H1 (cell line): ENCODE results near the gene EIF2S1. TPM values are rescaled to one million over a fixed set of nuclear protein-coding genes. Genes with fewer than 3 reads are reported as not detected.

Source experiments
- CTCF ChIA-PET: fragments of 300-600 bp; sonication (Branson Sonifier 250); formaldehyde crosslinking; loops from one replicate; lab custom pipeline; 2021; ENCODE audit not compliant: partially characterized antibody; lab: Charles Lee
- POLR2A ChIA-PET: fragments of 300-600 bp; sonication (Branson Sonifier 250); formaldehyde crosslinking; loops from one replicate; lab custom pipeline; 2021; ENCODE audit warnings: inconsistent platforms; ENCODE audit not compliant: partially characterized antibody; lab: Charles Lee
- DNase-seq, 2 experiments: peaks; one replicate each; pipeline versions ENCODE4 v3.0.0 to v3.0.0-alpha.2; 2010 to 2022; ENCODE audit warnings: low spot score in 2 of 2, low read depth in 1 of 2, mixed read lengths in 1 of 2
- FAIRE-seq: peaks from 2 replicates; lab custom pipeline; 2011; peaks lifted over from hg19 to GRCh38; lab: Jason Lieb, UNC
- H2AFZ ChIP-seq: 2 replicates; pipeline ENCODE4 v1.8.1; 2012; ENCODE audit warnings: low read length, inconsistent platforms
- H2AK5ac ChIP-seq: 2 replicates; pipeline ENCODE4 v1.6.1; 2013; ENCODE audit warnings: low read depth, low read length
- H2BK120ac ChIP-seq: replicated peaks from 2 replicates; pipeline ENCODE3; 2013; ENCODE audit warnings: low read depth, low read length, inconsistent platforms
- H2BK12ac ChIP-seq: 2 replicates; pipeline ENCODE4 v1.6.1; 2013; ENCODE audit warnings: low read depth, low read length
- H2BK15ac ChIP-seq: 2 replicates; pipeline ENCODE4 v1.6.1; 2013; ENCODE audit warnings: low read length
- H2BK20ac ChIP-seq: 2 replicates; pipeline ENCODE4 v1.6.1; 2013; ENCODE audit warnings: low read length
- H2BK5ac ChIP-seq: 2 replicates; pipeline ENCODE4 v1.6.1; 2013; ENCODE audit warnings: low read depth, low read length
- H3K14ac ChIP-seq: 2 replicates; pipeline ENCODE4 v1.6.1; 2013; ENCODE audit warnings: inconsistent platforms; ENCODE audit not compliant: insufficient read length
- H3K18ac ChIP-seq: 2 replicates; pipeline ENCODE4 v1.6.1; 2013; ENCODE audit warnings: low read length; ENCODE audit errors: extremely low read depth
- H3K23ac ChIP-seq: 2 replicates; pipeline ENCODE4 v1.6.1; 2013; ENCODE audit warnings: inconsistent platforms; ENCODE audit not compliant: insufficient read length
- H3K23me2 ChIP-seq: 2 replicates; pipeline ENCODE4 v1.6.1; 2013; ENCODE audit warnings: low read depth, low read length
- H3K27ac ChIP-seq: 2 replicates; pipeline ENCODE4 v1.6.1; 2011; ENCODE audit warnings: low read depth, low read length, inconsistent platforms
- H3K27me3 ChIP-seq, 4 experiments: replicated peaks in 1 of 4; 1 replicate in 1 of 4; 2 replicates in 3 of 4; pipeline versions ENCODE4 v1.6.1 to v1.8.1; 2011 to 2013; ENCODE audit warnings: low read length in 3 of 4, mild to moderate bottlenecking in 3 of 4, inconsistent platforms in 2 of 4, mixed read lengths in 2 of 4, moderate library complexity in 1 of 4; ENCODE audit not compliant: control insufficient read depth in 3 of 4, insufficient read depth in 3 of 4; ENCODE audit errors: extremely low read depth in 1 of 4
- H3K36me3 ChIP-seq, 4 experiments: 2 replicates each; pipeline versions ENCODE4 v1.6.1 to v1.8.1; 2011 to 2013; ENCODE audit warnings: mild to moderate bottlenecking in 4 of 4, low read length in 3 of 4, moderate library complexity in 2 of 4, control low read depth in 1 of 4, inconsistent platforms in 1 of 4; ENCODE audit not compliant: insufficient read depth in 4 of 4, control insufficient read depth in 2 of 4
- H3K4ac ChIP-seq: replicated peaks from 2 replicates; pipeline ENCODE3; 2013; ENCODE audit warnings: low read length, low read depth, mixed read lengths, inconsistent platforms; ENCODE audit not compliant: insufficient read length
- H3K4me1 ChIP-seq, 4 experiments: replicated peaks in 1 of 4; 1 replicate in 1 of 4; 2 replicates in 3 of 4; pipeline versions ENCODE4 v1.6.1 to v1.8.1; 2011 to 2013; ENCODE audit warnings: low read length in 3 of 4, inconsistent platforms in 2 of 4, mixed read lengths in 1 of 4; ENCODE audit not compliant: insufficient read depth in 4 of 4, control insufficient read depth in 3 of 4
- H3K4me2 ChIP-seq, 2 experiments: 2 replicates each; pipeline versions ENCODE4 v1.6.1 to v1.8.1; 2011 to 2013; ENCODE audit warnings: low read depth in 2 of 2, low read length in 2 of 2, control low read depth in 1 of 2, inconsistent platforms in 1 of 2, mild to moderate bottlenecking in 1 of 2; ENCODE audit not compliant: insufficient read depth in 1 of 2
- H3K4me3 ChIP-seq, 4 experiments: fragments of 200-600, 300-600 bp in 1 of 4; sonication (generic), shearing (Covaris generic), sonication (Bioruptor Twin) in 1 of 4; 2 replicates each; pipeline versions ENCODE4 v1.5.1 to v1.8.1; 2011 to 2016; ENCODE audit warnings: low read length in 4 of 4, low read depth in 3 of 4, control low read depth in 2 of 4, inconsistent platforms in 2 of 4, mild to moderate bottlenecking in 2 of 4, mixed read lengths in 1 of 4, moderate library complexity in 1 of 4; ENCODE audit not compliant: insufficient read depth in 2 of 4; ENCODE audit errors: extremely low read depth in 1 of 4
- H3K56ac ChIP-seq: replicated peaks from 2 replicates; pipeline ENCODE3; 2013; ENCODE audit warnings: low read depth, mild to moderate bottlenecking, mixed read lengths, low read length, inconsistent platforms; ENCODE audit not compliant: insufficient read length
- H3K79me1 ChIP-seq: 2 replicates; pipeline ENCODE4 v1.6.1; 2013; ENCODE audit warnings: low read depth, low read length, control low read depth
- H3K79me2 ChIP-seq, 2 experiments: 2 replicates each; pipeline versions ENCODE4 v1.6.1 to v1.8.1; 2012 to 2013; ENCODE audit warnings: low read length in 2 of 2, mild to moderate bottlenecking in 2 of 2, inconsistent platforms in 1 of 2; ENCODE audit not compliant: insufficient read depth in 2 of 2, control insufficient read depth in 1 of 2
- H3K9ac ChIP-seq, 4 experiments: replicated peaks in 1 of 4; 1 replicate in 1 of 4; 2 replicates in 3 of 4; pipeline versions ENCODE4 v1.6.1 to v1.8.1; 2011 to 2013; ENCODE audit warnings: low read depth in 3 of 4, low read length in 3 of 4, control low read depth in 2 of 4, mild to moderate bottlenecking in 2 of 4, moderate library complexity in 2 of 4, inconsistent platforms in 1 of 4; ENCODE audit errors: extremely low read depth in 1 of 4
- H3K9me3 ChIP-seq, 2 experiments: 2 replicates each; pipeline versions ENCODE4 v1.6.1 to v1.8.1; 2012 to 2013; ENCODE audit warnings: mild to moderate bottlenecking in 2 of 2, moderate library complexity in 2 of 2, control low read depth in 1 of 2, inconsistent platforms in 1 of 2, low read depth in 1 of 2, low read length in 1 of 2, mixed read lengths in 1 of 2; ENCODE audit not compliant: insufficient read depth in 2 of 2
- H4K20me1 ChIP-seq, 2 experiments: replicated peaks in 1 of 2; 2 replicates each; pipeline versions ENCODE3 to v1.8.1; 2011 to 2013; ENCODE audit warnings: inconsistent platforms in 2 of 2, low read length in 2 of 2, mild to moderate bottlenecking in 1 of 2; ENCODE audit not compliant: insufficient read depth in 2 of 2, control insufficient read depth in 1 of 2
- H4K5ac ChIP-seq: 2 replicates; pipeline ENCODE4 v1.6.1; 2013; ENCODE audit warnings: low read length, low read depth, mixed read lengths, inconsistent platforms; ENCODE audit not compliant: insufficient read length
- H4K8ac ChIP-seq: 2 replicates; pipeline ENCODE4 v1.8.0; 2013; ENCODE audit warnings: mild to moderate bottlenecking, moderate library complexity, low read length, inconsistent platforms; ENCODE audit not compliant: insufficient read depth; ENCODE audit errors: extremely low read depth
- H4K91ac ChIP-seq: replicated peaks from 2 replicates; pipeline ENCODE3; 2013; ENCODE audit warnings: low read length, mixed read lengths, inconsistent platforms; ENCODE audit not compliant: insufficient read length
- CEBPB ChIP-seq: IDR thresholded peaks from 2 replicates; pipeline ENCODE4 v1.6.1; 2012; ENCODE audit warnings: low read depth, low read length
- E2F6 ChIP-seq: IDR thresholded peaks from 2 replicates; pipeline ENCODE4 v1.6.1; 2012; ENCODE audit warnings: inconsistent platforms
- JUN ChIP-seq: IDR thresholded peaks from 2 replicates; pipeline ENCODE4 v1.6.1; 2011; ENCODE audit warnings: low read depth, mild to moderate bottlenecking, improper control_type of control experiment, low read length
- KDM1A ChIP-seq: fragments of 200-600, 300-600 bp; sonication (generic); IDR thresholded peaks from 2 replicates; pipeline ENCODE4 v1.7.1; 2016; ENCODE audit warnings: mild to moderate bottlenecking, low read length, borderline replicate concordance
- KDM5A ChIP-seq: fragments of 200-600 bp; IDR thresholded peaks from 2 replicates; pipeline ENCODE4 v1.7.1; 2012; ENCODE audit warnings: mild to moderate bottlenecking, low read length, inconsistent platforms, mixed read lengths
- POLR2A ChIP-seq, 2 experiments: IDR thresholded peaks; 1 replicate in 1 of 2; 2 replicates in 1 of 2; pipeline ENCODE4 v1.6.1; 2011; ENCODE audit warnings: low read depth in 2 of 2, low read length in 2 of 2, mild to moderate bottlenecking in 2 of 2; ENCODE audit errors: control extremely low read depth in 1 of 2
- POU5F1 ChIP-seq: IDR thresholded peaks from 2 replicates; pipeline ENCODE4 v1.6.1; 2011; ENCODE audit warnings: low read depth, mild to moderate bottlenecking, low read length, moderate library complexity
- RFX5 ChIP-seq: IDR thresholded peaks from 2 replicates; pipeline ENCODE4 v1.6.1; 2011; ENCODE audit warnings: low read depth, low read length, improper control_type of control experiment, borderline replicate concordance
- RNF2 ChIP-seq: fragments of 200-900, 300-1000 bp; sonication (generic); IDR thresholded peaks from 2 replicates; pipeline ENCODE4 v1.7.1; 2016; ENCODE audit warnings: borderline replicate concordance, low read depth, mild to moderate bottlenecking, antibody characterized with exemption, low read length; ENCODE audit not compliant: poor library complexity, severe bottlenecking; ENCODE audit errors: missing control alignments
- SP2 ChIP-seq: IDR thresholded peaks from 2 replicates; pipeline ENCODE4 v1.6.1; 2012; ENCODE audit warnings: mild to moderate bottlenecking, low read length, inconsistent platforms
- TEAD4 ChIP-seq: IDR thresholded peaks from 2 replicates; pipeline ENCODE4 v1.6.1; 2012; ENCODE audit warnings: low read depth, low read length, inconsistent platforms, mixed read lengths
- USF2 ChIP-seq: IDR thresholded peaks from 2 replicates; pipeline ENCODE4 v1.6.1; 2011; ENCODE audit warnings: low read length, improper control_type of control experiment
- YY1 ChIP-seq: IDR thresholded peaks from 2 replicates; pipeline ENCODE4 v1.6.1; 2011; ENCODE audit warnings: low read depth, mild to moderate bottlenecking, low read length
- WGBS, 2 experiments: shearing (Covaris generic) in 1 of 2; methylation state at CpG; one replicate each; pipeline versions ENCODE4 v1.1.6 to v1.1.7; 2013 to 2015; ENCODE audit warnings: low lambda C conversion rate in 2 of 2, mixed read lengths in 2 of 2, inconsistent platforms in 1 of 2, low coverage in 1 of 2, missing lambda C conversion rate in 1 of 2; ENCODE audit not compliant: insufficient replicate concordance in 2 of 2, insufficient coverage in 1 of 2, insufficient read length in 1 of 2; ENCODE audit errors: extremely low coverage in 1 of 2, missing lambda C conversion rate in 1 of 2; 5-methylcytosine and 5-hydroxymethylcytosine counted together
- polyA plus RNA-seq, 7 experiments: library from polyadenylated mRNA; depleted of rRNA in 3 of 7; stranded (reverse) in 5 of 7; unstranded in 2 of 7; fragments of >200 nt in 5 of 7; fragments of 200-250 nt in 2 of 7; gene quantifications; 1 replicate in 5 of 7; 2 replicates in 1 of 7; 4 replicates in 1 of 7; pipeline versions ENCODE4 v1.2.1 to v1.2.3, GENCODE V29; 2011 to 2013; ENCODE audit warnings: missing spikeins in 2 of 7, mixed read lengths in 2 of 7
- total RNA-seq: library from RNA; stranded (reverse); fragmentation: NEBNext Ultra II Directional; extraction: Animal tissue kit (Norgen Biotek cat#: 25700); gene quantifications from 2 replicates; pipeline ENCODE4 v1.2.1, GENCODE V29; 2021

Gene EIF2S1
- total and polyA plus RNA-seq, 2 of the 8 experiments (the other 6 are each of a cell fraction or from before 2014, with no cell fraction given) = 35.1 to 146 TPM

DNA sequence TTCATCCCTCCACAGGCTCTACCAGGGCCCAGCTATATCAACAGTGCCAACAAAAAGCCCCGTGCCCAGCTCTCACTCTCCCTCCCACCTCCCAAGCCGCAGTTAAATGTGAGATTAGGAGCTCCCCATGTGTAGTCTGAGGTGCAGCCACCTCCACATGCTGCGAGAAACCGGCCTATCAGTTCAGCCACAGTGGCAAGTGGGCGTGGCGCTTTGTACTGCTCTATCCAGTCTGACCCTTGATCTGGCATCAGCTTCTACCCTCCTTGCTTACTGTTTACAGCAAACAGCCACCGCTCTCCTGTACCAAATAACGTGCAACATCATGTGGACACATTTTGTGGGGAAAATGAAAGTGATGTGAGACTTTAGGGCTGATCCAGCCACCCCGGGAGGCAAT is 50.2 kb downstream of the EIF2S1 start:
- peaks cover 0 to 2% of the 10 kb centered on the region in 2 experiments for H4K20me1 ChIP-seq
- peaks cover 8% of the 10 kb centered on the region; the same call in 1 of the 2 replicates for H3K23me2 ChIP-seq
- H3K27me3 ChIP-seq = peaks cover 0 to 20% (median 13%) of the 10 kb centered on the region in 4 experiments; a peak in 6 of 7 replicates
- H3K9ac ChIP-seq = no peak overlapping the region
- no peak overlapping the region for H3K56ac ChIP-seq
- no peak overlapping the region for H3K27ac ChIP-seq
- CTCF ChIA-PET = interaction anchor here (0.6 to 2.8 kb wide), 12 partner anchors 8 to 296 kb away, joined by 3 to 18 read pairs (median 3); partner anchors contain the start of genes ATP6V1D, EIF2S1 and PIGH
- no peak overlapping the region for H3K23ac ChIP-seq
- no peaks in the 10 kb centered on the region for H3K79me1 ChIP-seq
- no peak overlapping the region for H3K4me3 ChIP-seq
- no peak overlapping the region for H2BK15ac ChIP-seq
- DNase-seq (no peak), FAIRE-seq (no peak)
- no peak overlapping the region for H2BK5ac ChIP-seq
- no peak overlapping the region for H2BK12ac ChIP-seq
- H2AK5ac ChIP-seq = no peak overlapping the region
- H4K91ac ChIP-seq = no peak overlapping the region
- H4K8ac ChIP-seq = no peak overlapping the region
- no peak overlapping the region for H3K4me2 ChIP-seq
- 84% methylated on average over 9 of the region's 9 CpGs; no CpG with 5 or more reads in 1 of the 2 experiments for WGBS, 2 experiments
- no peak overlapping the region for H2AFZ ChIP-seq
- no peak overlapping the region for H4K5ac ChIP-seq
- H3K79me2 ChIP-seq = no peaks in the 10 kb centered on the region
- no peak overlapping the region for H3K18ac ChIP-seq
- H2BK120ac ChIP-seq = no peak overlapping the region
- no peak overlapping the region for H3K14ac ChIP-seq
- H3K4me1 ChIP-seq = peaks cover 0 to 3% (median 0%) of the 10 kb centered on the region in 4 experiments; a peak in 3 of 7 replicates
- H3K9me3 ChIP-seq = no peaks in the 10 kb centered on the region
- no peaks in the 10 kb centered on the region for H3K36me3 ChIP-seq
- POLR2A ChIA-PET = no interaction called here
- no peak overlapping the region for H2BK20ac ChIP-seq
- H3K4ac ChIP-seq = no peak overlapping the region
- TF ChIP-seq KDM1A = no peak
- TF ChIP-seq YY1 = no peak
- no peak for TF ChIP-seq POLR2A (IDR thresholded peaks at IDR 0.05; ENCODE audit: control extremely low read depth in 1 of 2, low read depth in 2 of 2, low read length in 2 of 2)
- TF ChIP-seq KDM5A = no peak
- TF ChIP-seq POU5F1 = no peak
- no peak for TF ChIP-seq TEAD4
- TF ChIP-seq USF2 = no peak
- no peak for TF ChIP-seq E2F6
- no peak for TF ChIP-seq RNF2
- no peak for TF ChIP-seq SP2
- no peak for TF ChIP-seq RFX5
- no peak for TF ChIP-seq JUN
- TF ChIP-seq CEBPB = no peak
